Thyroid gland (tissue), 4 donors: ENCODE results near the gene RNF175. TPM values are rescaled to one million over a fixed set of nuclear protein-coding genes. Genes with fewer than 3 reads are reported as not detected.

ENCODE experiments used
- DNase-seq, 2 donors: peaks; one replicate each; pipeline ENCODE4 v3.0.0-alpha.2; 2019
- H3K27ac ChIP-seq, 3 donors: fragments of 200-600 bp; sonication (generic); 1 replicate in 2 of 3; 2 replicates in 1 of 3; pipeline ENCODE4 v1.5.1; 2016 to 2019; ENCODE audit warnings: mild to moderate bottlenecking in 1 of 3, moderate library complexity in 1 of 3
- H3K27me3 ChIP-seq: fragments of 200-600 bp; sonication (generic); one replicate; pipeline ENCODE4 v1.5.1; 2019
- H3K36me3 ChIP-seq, 2 donors: fragments of 200-600 bp; sonication (generic); one replicate each; pipeline ENCODE4 v1.5.1; 2016 to 2019
- H3K4me1 ChIP-seq, 2 donors: fragments of 200-600 bp; sonication (generic); one replicate each; pipeline ENCODE4 v1.5.1; 2017 to 2019
- H3K4me3 ChIP-seq, 3 donors: fragments of 200-600 bp; sonication (generic); replicated peaks in 1 of 3; 1 replicate in 2 of 3; 2 replicates in 1 of 3; pipeline ENCODE4 v1.5.1; 2016; ENCODE audit warnings: mild to moderate bottlenecking in 1 of 3
- H3K9me3 ChIP-seq: fragments of 200-600 bp; sonication (generic); one replicate; pipeline ENCODE4 v1.5.1; 2017
- POLR2A ChIP-seq, 2 donors: fragments of 450-650 bp; IDR thresholded peaks; one replicate each; pipeline ENCODE4 v1.6.1; 2017; ENCODE audit warnings: antibody characterized with exemption in 2 of 2, mild to moderate bottlenecking in 2 of 2, moderate library complexity in 1 of 2
- WGBS, 2 donors: methylation state at CpG; one replicate each; pipeline ENCODE4 v1.1.5; 2017; 5-methylcytosine and 5-hydroxymethylcytosine counted together
- intact Hi-C: fragments of 100-400 bp; cut with DNase I; formaldehyde crosslinking; loops from one replicate; pipeline ENCODE4 v1.15.1; 2023
- total RNA-seq, 4 donors: library from RNA; depleted of rRNA; stranded (reverse); fragments of >200 nt; gene quantifications; one replicate each; pipeline ENCODE4 v1.2.3, GENCODE V29; 2016
- TF ChIP-seq, protein P1 (sequence below), 6 experiments: fragments of 200-600 bp in 3 of 6; fragments of 450-650 bp in 3 of 6; sonication (generic) in 3 of 6; IDR thresholded peaks; one replicate each; pipeline ENCODE4 v1.5.1; 2016 to 2019; ENCODE audit warnings: antibody characterized with exemption in 6 of 6, mild to moderate bottlenecking in 2 of 6, inconsistent platforms in 1 of 6, moderate library complexity in 1 of 6

RNF175 gene
- total RNA-seq, 4 donors from 2014 or later = 3.4 TPM; not detected in 3

DNA sequence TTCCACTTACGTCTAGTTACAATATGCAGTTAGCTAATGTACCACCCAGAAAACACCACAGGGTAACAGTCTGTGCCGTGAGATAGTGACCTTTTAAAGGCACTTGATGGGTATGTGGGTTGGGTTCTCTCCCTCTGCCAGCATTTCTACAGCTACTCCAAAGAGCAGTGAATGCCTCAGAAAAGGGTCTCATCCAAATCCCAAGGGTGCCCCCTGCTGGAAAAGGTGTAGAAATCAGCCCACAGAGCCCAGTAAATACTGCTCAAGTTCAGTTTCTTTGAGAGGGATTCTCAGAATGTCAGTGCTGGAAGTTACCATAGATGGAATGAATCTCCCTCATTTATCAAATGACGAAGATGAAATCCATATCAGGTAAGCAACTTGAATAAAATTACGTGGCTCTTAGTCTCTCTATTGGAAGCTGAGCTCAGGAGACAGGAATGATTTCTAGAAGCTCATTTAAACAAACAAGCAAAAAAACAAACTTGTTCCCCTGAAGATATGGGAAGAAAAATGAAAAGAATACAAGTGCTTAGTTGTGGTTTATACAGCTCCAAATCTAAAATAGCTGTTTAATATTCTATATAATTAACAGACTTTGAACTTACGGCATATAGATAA is 9.5 kb downstream of the RNF175 start:
- intact Hi-C loops = no loop called here
- DNase-seq = peak; percentile 52 to 69
- TF ChIP-seq, protein P1, sequence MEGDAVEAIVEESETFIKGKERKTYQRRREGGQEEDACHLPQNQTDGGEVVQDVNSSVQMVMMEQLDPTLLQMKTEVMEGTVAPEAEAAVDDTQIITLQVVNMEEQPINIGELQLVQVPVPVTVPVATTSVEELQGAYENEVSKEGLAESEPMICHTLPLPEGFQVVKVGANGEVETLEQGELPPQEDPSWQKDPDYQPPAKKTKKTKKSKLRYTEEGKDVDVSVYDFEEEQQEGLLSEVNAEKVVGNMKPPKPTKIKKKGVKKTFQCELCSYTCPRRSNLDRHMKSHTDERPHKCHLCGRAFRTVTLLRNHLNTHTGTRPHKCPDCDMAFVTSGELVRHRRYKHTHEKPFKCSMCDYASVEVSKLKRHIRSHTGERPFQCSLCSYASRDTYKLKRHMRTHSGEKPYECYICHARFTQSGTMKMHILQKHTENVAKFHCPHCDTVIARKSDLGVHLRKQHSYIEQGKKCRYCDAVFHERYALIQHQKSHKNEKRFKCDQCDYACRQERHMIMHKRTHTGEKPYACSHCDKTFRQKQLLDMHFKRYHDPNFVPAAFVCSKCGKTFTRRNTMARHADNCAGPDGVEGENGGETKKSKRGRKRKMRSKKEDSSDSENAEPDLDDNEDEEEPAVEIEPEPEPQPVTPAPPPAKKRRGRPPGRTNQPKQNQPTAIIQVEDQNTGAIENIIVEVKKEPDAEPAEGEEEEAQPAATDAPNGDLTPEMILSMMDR (IDR thresholded peaks at IDR 0.05) = peak; percentile 39 to 81 (median 70)
- TF ChIP-seq POLR2A (IDR thresholded peaks at IDR 0.05) = no peak

DNA sequence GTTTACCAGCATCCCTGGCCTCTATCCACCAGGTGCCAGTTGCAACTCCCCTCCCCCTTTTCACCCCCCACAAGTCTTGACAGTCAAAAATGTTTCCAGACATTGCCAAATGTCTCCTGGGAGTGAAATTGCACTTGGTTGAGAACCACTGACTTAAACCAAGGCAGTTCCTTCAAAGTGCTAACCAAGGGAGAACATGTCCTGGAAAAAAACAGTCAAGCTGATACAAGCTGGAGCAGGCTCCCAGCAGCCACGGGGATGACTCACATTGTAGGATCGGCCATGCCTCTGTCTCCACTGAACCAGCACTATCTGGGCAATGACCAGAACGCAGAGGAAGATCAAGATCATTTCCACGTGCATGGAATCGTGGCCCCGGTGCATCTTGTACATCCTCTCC is 11.4 kb downstream of the RNF175 start:
- no peaks in the 10 kb centered on the region for H3K36me3 ChIP-seq
- H3K27ac ChIP-seq = no peak overlapping the region
- no peaks in the 10 kb centered on the region for H3K9me3 ChIP-seq
- no peaks in the 10 kb centered on the region for H3K27me3 ChIP-seq
- 51 to 52% methylated on average over 6 of the region's 6 CpGs for WGBS, 2 donors
- peak; percentile 22 to 39 for DNase-seq
- H3K4me1 ChIP-seq = peaks cover 4 to 10% of the 10 kb centered on the region in 2 donors
- H3K4me3 ChIP-seq = no peak overlapping the region
- intact Hi-C loops = loop anchor here (5.0 kb wide), 1 partner anchor 111 kb away; no protein-coding TSS in a partner anchor
- no peak for TF ChIP-seq POLR2A (IDR thresholded peaks at IDR 0.05)
- TF ChIP-seq, protein P1 (IDR thresholded peaks at IDR 0.05) = no peak

More for the DNA sequence above, 9.5 kb downstream of the RNF175 start:
- Histone ChIP-seq H3K4me3 (no peak overlapping the region), H3K9me3 (no peaks in the 10 kb centered on the region), H3K36me3 (no peaks in the 10 kb centered on the region), H3K27ac (no peak overlapping the region), H3K4me1 (peaks cover 4 to 10% of the 10 kb centered on the region in 2 donors), H3K27me3 (no peaks in the 10 kb centered on the region)
- WGBS, 2 donors = 30 to 36% methylated on average over 5 of the region's 5 CpGs

DNA sequence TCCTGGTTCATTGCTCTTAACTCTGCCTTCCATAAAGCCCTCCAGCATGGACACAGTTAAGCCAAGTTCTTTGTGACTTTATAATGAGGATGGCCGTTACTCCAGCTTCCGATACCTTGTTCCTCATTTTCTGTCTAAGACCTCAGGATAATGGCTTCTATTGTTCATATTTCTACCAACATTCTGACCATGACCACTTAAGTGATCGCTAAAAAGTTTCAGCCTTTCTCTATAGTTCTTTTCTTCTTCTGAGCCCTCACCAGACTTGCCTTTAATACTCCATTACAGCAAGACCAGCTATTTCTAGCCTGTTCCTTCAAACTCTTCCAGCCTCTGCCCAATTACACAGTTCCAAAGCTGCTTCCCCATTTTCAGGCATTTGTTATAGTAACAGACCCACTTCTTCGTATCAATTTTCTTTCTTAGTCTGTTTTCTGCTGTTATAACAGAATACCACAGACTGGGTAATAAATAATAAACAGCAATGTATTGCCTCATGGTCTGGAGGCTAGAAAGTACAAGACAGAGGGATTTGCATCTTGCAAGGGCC is 12.3 kb downstream of the RNF175 start:
- no peaks in the 10 kb centered on the region for H3K9me3 ChIP-seq
- no peaks in the 10 kb centered on the region for H3K36me3 ChIP-seq
- intact Hi-C loops = loop anchor here (5.0 kb wide), 1 partner anchor 110 kb away; no protein-coding TSS in a partner anchor
- H3K27me3 ChIP-seq = no peaks in the 10 kb centered on the region
- 84% methylated on average over 4 of the region's 4 CpGs for WGBS, 2 donors
- TF ChIP-seq, protein P1 (IDR thresholded peaks at IDR 0.05) = no peak
- no peak for TF ChIP-seq POLR2A (IDR thresholded peaks at IDR 0.05)
- no peak overlapping the region for H3K4me3 ChIP-seq
- DNase-seq = no peak
- H3K27ac ChIP-seq = no peak overlapping the region
- H3K4me1 ChIP-seq = peaks cover 4 to 10% of the 10 kb centered on the region in 2 donors

DNA sequence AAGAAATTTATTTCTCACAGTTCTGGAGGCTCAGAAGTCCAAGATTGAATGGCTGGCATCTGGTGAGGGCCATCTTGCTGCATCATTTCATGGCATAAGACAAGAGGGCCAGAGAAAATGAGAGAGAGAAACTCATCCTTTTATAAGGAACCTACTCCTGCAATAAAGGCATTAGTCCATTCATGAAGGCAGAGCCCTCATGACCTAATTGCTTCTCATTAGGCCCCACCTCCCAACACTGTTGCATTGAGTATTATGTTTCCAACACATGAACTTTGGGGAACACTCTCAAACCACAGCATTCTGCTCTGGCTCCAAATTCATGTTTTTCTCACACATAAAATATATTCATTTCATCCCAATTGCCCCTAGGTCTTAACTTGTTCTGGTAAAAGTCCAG is 14.2 kb downstream of the RNF175 start:
- intact Hi-C loops = loop anchor here (5.0 kb wide), 1 partner anchor 108 kb away; no protein-coding TSS in a partner anchor
- TF ChIP-seq, protein P1 (IDR thresholded peaks at IDR 0.05) = no peak
- TF ChIP-seq POLR2A (IDR thresholded peaks at IDR 0.05) = no peak
- H3K4me3 ChIP-seq = no peak overlapping the region
- no peaks in the 10 kb centered on the region for H3K27me3 ChIP-seq
- DNase-seq = no peak
- peaks cover 4 to 10% of the 10 kb centered on the region in 2 donors for H3K4me1 ChIP-seq
- no peaks in the 10 kb centered on the region for H3K36me3 ChIP-seq
- H3K27ac ChIP-seq = no peak overlapping the region
- H3K9me3 ChIP-seq = no peaks in the 10 kb centered on the region

DNA sequence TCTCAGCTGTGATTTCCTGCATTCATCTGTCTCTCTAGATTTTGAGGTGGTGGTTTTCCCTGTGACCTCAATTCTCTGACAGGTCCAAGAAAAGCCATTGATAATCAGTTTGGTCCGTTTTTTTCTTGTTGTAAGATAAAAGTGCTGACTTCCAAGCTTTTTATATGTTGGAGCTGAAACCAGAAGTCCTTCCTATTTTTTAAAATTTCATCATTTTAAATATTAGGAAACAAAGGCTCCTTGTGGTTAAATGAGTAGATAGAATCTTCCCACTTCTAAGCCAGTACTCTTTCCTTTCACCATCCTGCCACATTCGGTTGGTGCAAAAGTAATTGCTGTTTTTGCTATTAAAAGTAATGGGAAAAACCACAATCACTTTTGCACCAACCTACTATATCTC is 18.3 kb downstream of the RNF175 start:
- Histone ChIP-seq H3K9me3 (no peaks in the 10 kb centered on the region), H3K4me3 (no peak overlapping the region), H3K36me3 (no peaks in the 10 kb centered on the region), H3K27ac (no peak overlapping the region), H3K4me1 (no peaks in the 10 kb centered on the region), H3K27me3 (no peaks in the 10 kb centered on the region)
- intact Hi-C loops = no loop called here
- no peak for TF ChIP-seq POLR2A (IDR thresholded peaks at IDR 0.05)
- TF ChIP-seq, protein P1 (IDR thresholded peaks at IDR 0.05) = no peak
- no peak for DNase-seq
- WGBS, 2 donors = 76 to 89% methylated on average over 2 of the region's 2 CpGs
